Mesendoderm (in vitro differentiated cells): ENCODE measurements around the gene NCL. TPM values are rescaled to one million over a fixed set of nuclear protein-coding genes. Genes with fewer than 3 reads are reported as not detected.
"Not testable (repeated sequence)": the region's sequence is repeated elsewhere in the genome, so short reads cannot be mapped to it uniquely, and the experiment has no call there.

Source experiments
- DNase-seq: peaks from one replicate; pipeline ENCODE4 v3.0.0; 2013
- H2AK5ac ChIP-seq: 2 replicates; pipeline ENCODE4 v1.6.1; 2013; ENCODE audit warnings: low read length, inconsistent platforms
- H2BK120ac ChIP-seq: 2 replicates; pipeline ENCODE4 v1.6.1; 2013; ENCODE audit warnings: low read depth, mild to moderate bottlenecking, low read length, moderate library complexity, mixed read lengths
- H2BK15ac ChIP-seq: replicated peaks from 2 replicates; pipeline ENCODE4 v1.6.1; 2013; ENCODE audit warnings: low read depth, mild to moderate bottlenecking, moderate library complexity
- H2BK5ac ChIP-seq: 2 replicates; pipeline ENCODE4 v1.6.1; 2013; ENCODE audit warnings: low read length, inconsistent platforms
- H3K18ac ChIP-seq: 2 replicates; pipeline ENCODE4 v1.6.1; 2013; ENCODE audit warnings: mild to moderate bottlenecking, low read length, mixed read lengths
- H3K23ac ChIP-seq: one replicate; pipeline ENCODE4 v1.6.1; 2013; ENCODE audit warnings: low read length
- H3K27ac ChIP-seq: 2 replicates; pipeline ENCODE4 v1.5.1; 2013; ENCODE audit warnings: low read depth, mild to moderate bottlenecking, inconsistent platforms, low read length, moderate library complexity
- H3K27me3 ChIP-seq: 2 replicates; pipeline ENCODE4 v1.6.1; 2013; ENCODE audit warnings: low read length, control low read depth, mild to moderate bottlenecking, inconsistent platforms; ENCODE audit not compliant: insufficient read depth, poor library complexity
- H3K36me3 ChIP-seq: 2 replicates; pipeline ENCODE4 v1.6.1; 2013; ENCODE audit warnings: low read length, inconsistent platforms; ENCODE audit not compliant: control insufficient read depth, insufficient read depth
- H3K4ac ChIP-seq: one replicate; pipeline ENCODE4 v1.6.1; 2013; ENCODE audit warnings: low read depth, mild to moderate bottlenecking, low read length, moderate library complexity
- H3K4me1 ChIP-seq: 2 replicates; pipeline ENCODE4 v1.6.1; 2013; ENCODE audit warnings: low read depth, low read length, inconsistent platforms; ENCODE audit not compliant: control insufficient read depth
- H3K4me2 ChIP-seq: 2 replicates; pipeline ENCODE4 v1.6.1; 2013; ENCODE audit warnings: low read length
- H3K4me3 ChIP-seq: 2 replicates; pipeline ENCODE4 v1.5.1; 2013; ENCODE audit warnings: mild to moderate bottlenecking, low read length
- H3K56ac ChIP-seq: one replicate; pipeline ENCODE4 v1.6.1; 2013; ENCODE audit warnings: low read length
- H3K79me1 ChIP-seq: 2 replicates; pipeline ENCODE4 v1.6.1; 2013; ENCODE audit warnings: low read length, inconsistent platforms
- H3K79me2 ChIP-seq: 2 replicates; pipeline ENCODE4 v1.6.1; 2013; ENCODE audit warnings: mild to moderate bottlenecking, low read length; ENCODE audit not compliant: control insufficient read depth, insufficient read depth
- H3K9ac ChIP-seq: 2 replicates; pipeline ENCODE4 v1.6.1; 2013; ENCODE audit warnings: low read length, inconsistent platforms
- H4K5ac ChIP-seq: one replicate; pipeline ENCODE4 v1.6.1; 2013; ENCODE audit warnings: low read length
- H4K8ac ChIP-seq: one replicate; pipeline ENCODE4 v1.6.1; 2013; ENCODE audit warnings: low read depth, mild to moderate bottlenecking, control low read depth, low read length, moderate library complexity
- WGBS: extraction: QIAGEN DNeasy Blood & Tissue Kit; methylation state at CpG from one replicate; pipeline ENCODE4 v1.1.7; 2013; ENCODE audit warnings: low lambda C conversion rate, missing lambda C conversion rate; ENCODE audit not compliant: insufficient coverage; ENCODE audit errors: extremely low coverage; 5-methylcytosine and 5-hydroxymethylcytosine counted together
- small RNA-seq: library from polyadenylated mRNA; stranded (forward); fragments of <200 nt; extraction: miRNeasy Mini kit (QIAGEN cat#:217004); gene quantifications from one replicate; pipeline ENCODE3, GENCODE V24; 2013; ENCODE audit not compliant: insufficient read depth

The NCL gene

DNA sequence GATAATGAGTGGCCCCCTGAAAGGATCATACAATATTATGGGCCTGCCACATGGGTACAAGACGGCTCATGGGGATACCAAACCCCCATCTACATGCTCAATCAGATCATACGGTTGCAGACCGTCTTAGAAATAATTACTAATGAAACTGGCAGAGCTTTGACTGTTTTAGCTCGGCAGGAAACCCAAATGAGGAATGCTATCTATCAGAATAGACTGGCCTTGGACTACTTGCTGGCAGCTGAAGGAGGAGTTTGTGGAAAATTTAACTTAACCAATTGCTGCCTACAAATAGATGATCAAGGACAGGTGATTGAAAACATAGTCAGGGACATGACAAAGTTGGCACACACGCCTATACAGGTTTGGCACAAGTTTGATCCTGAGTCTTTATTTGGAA, 56.6 kb downstream of the NCL start:
- not testable (repeated sequence) for H3K9ac ChIP-seq, H2BK5ac ChIP-seq, H3K79me2 ChIP-seq, H3K18ac ChIP-seq, H3K56ac ChIP-seq, H3K4me2 ChIP-seq, H3K4me1 ChIP-seq, H3K4ac ChIP-seq, H2AK5ac ChIP-seq, H3K23ac ChIP-seq, H2BK120ac ChIP-seq, H3K4me3 ChIP-seq, DNase-seq, H4K5ac ChIP-seq, H3K36me3 ChIP-seq, H3K79me1 ChIP-seq, H4K8ac ChIP-seq, H3K27me3 ChIP-seq, H3K27ac ChIP-seq, H2BK15ac ChIP-seq
- WGBS: no CpG with 5 or more reads among the region's 5 CpGs

DNA sequence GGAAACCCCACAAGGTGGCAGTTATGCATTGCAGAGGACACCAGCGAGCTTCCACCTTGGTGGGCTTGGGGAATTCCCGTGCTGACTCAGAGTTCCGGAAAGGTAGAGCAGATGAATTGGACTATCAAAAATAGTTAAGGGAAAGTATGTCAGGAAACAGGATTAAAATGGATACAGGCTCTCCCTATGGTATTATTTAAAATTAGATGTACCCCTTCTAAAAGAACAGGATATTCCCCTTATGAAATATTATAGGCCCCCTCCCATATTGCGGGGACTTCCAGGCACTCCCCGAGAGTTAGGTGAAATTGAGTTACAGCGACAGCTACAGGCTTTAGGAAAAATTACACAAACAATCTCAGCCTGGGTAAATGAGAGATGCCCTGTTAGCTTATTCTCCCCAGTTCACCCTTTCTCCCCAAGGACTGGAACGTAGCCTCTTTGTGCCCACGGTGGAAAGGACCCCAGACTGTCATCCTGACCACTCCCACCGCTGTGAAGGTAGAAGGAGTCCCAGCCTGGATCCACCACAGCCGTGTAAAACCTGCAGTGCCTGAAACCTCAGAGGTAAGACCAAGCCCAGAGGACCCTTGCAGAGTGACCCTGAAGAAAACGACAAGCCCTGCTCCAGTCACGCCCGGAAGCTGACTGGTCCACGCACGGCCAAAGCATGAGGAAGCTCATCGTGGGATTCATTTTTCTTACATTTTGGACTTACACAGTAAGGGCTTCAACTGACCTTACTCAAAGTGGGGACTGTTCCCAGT, 58.5 kb downstream of the NCL start:
- not testable (repeated sequence) for H3K9ac ChIP-seq, H4K5ac ChIP-seq, H3K4ac ChIP-seq, H2AK5ac ChIP-seq, H3K36me3 ChIP-seq, H3K23ac ChIP-seq, H2BK120ac ChIP-seq, H3K18ac ChIP-seq, DNase-seq, H3K27me3 ChIP-seq, H2BK15ac ChIP-seq, H3K4me2 ChIP-seq, H3K4me1 ChIP-seq, H3K79me2 ChIP-seq, H2BK5ac ChIP-seq, H3K4me3 ChIP-seq, H3K27ac ChIP-seq, H3K79me1 ChIP-seq
- Histone ChIP-seq H3K56ac (peak overlapping the region; percentile 56), H4K8ac (peak overlapping the region; percentile 77)
- WGBS: no CpG with 5 or more reads among the region's 16 CpGs

DNA sequence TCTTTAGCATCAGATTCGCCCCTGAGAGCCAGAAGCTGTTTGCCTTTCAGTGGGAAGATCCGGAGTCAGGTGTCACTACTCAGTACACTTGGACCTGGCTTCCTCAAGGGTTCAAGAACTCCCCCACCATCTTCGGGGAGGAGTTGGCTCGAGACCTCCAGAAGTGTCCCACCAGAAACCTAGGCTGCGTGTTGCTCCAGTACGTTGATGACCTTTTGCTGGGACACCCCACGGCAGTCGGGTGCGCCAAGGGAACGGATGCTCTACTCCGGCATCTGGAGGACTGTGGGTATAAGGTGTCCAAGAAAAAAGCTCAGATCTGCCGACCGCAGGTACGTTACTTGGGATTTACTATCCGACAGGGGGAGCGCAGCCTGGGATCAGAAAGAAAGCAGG, 60.1 kb downstream of the NCL start:
- H3K4me1 ChIP-seq, H3K18ac ChIP-seq, H3K4ac ChIP-seq, H3K56ac ChIP-seq, H2AK5ac ChIP-seq, H4K8ac ChIP-seq, H3K79me1 ChIP-seq, H3K27ac ChIP-seq, H2BK15ac ChIP-seq, H3K4me3 ChIP-seq, H2BK120ac ChIP-seq, DNase-seq, H3K79me2 ChIP-seq, H3K27me3 ChIP-seq, H3K4me2 ChIP-seq, H3K9ac ChIP-seq, H3K23ac ChIP-seq, H3K36me3 ChIP-seq, H2BK5ac ChIP-seq, H4K5ac ChIP-seq: not testable (repeated sequence)
- WGBS: no CpG with 5 or more reads among the region's 16 CpGs

Small RNA genes within 50 kb of the gene (small RNA-seq; reads per million reads assigned to genes)
- gene RNU2-22P (not detected), gene SNORA75 (111 reads per million, percentile 96 among the genes with 10 or more reads in this experiment), gene SNORD20 (not detected), gene SNORD82 (6,315 reads per million, percentile 100 among the genes with 10 or more reads in this experiment)
